ENCODE measurements around the gene CACNA2D3.

DNA sequence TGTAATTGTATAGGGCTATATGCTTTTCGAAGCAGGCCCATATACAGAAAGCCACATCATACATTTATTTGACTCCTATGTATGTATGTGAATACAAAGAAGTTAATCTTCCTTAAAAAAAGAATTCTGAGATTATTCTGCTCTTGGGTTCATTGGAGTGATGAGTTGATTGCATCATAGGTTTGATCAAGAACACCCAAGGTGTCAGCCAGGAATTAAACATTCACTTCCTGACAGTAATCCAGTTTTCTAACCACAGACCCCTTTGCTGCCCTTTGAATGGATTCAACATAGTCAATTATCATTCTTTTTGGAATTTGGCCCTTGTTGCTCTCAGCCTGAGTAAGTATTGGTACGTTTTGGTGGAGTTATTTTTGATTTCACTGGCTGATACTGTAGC is 225.6 kb downstream of the CACNA2D3 start:
- TF ChIP-seq, protein P1, sequence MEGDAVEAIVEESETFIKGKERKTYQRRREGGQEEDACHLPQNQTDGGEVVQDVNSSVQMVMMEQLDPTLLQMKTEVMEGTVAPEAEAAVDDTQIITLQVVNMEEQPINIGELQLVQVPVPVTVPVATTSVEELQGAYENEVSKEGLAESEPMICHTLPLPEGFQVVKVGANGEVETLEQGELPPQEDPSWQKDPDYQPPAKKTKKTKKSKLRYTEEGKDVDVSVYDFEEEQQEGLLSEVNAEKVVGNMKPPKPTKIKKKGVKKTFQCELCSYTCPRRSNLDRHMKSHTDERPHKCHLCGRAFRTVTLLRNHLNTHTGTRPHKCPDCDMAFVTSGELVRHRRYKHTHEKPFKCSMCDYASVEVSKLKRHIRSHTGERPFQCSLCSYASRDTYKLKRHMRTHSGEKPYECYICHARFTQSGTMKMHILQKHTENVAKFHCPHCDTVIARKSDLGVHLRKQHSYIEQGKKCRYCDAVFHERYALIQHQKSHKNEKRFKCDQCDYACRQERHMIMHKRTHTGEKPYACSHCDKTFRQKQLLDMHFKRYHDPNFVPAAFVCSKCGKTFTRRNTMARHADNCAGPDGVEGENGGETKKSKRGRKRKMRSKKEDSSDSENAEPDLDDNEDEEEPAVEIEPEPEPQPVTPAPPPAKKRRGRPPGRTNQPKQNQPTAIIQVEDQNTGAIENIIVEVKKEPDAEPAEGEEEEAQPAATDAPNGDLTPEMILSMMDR (IDR thresholded peaks at IDR 0.05), result no peak
- TF ChIP-seq POLR2A (IDR thresholded peaks at IDR 0.05), result no peak
- TF ChIP-seq POLR2AphosphoS5 (IDR thresholded peaks at IDR 0.05; ENCODE audit: insufficient read depth in 1 of 2, low read depth in 1 of 2), result no peak
